Stimulated activated memory B cell treated with anti-CD40 and anti-IgM and Interleukin-4, amounts not matched to agents 10 μg/mL and 1 μg/mL and 100 μg/mL, for 72 hours (primary cell): ENCODE results near the gene ADCY5.

ENCODE experiments used
- ATAC-seq: fragments of 150-1000 bp; cut with Tn5 transposase; 2 replicates; pipeline ENCODE4 v1.10.0; 2021
- H3K27ac Mint-ChIP-seq: one replicate; pipeline ENCODE4 v1.8.0; 2022; ENCODE audit warnings: mild to moderate bottlenecking, mixed read lengths
- H3K27me3 Mint-ChIP-seq: one replicate; pipeline ENCODE4 v1.8.0; 2022; ENCODE audit warnings: mixed read lengths
- H3K36me3 Mint-ChIP-seq: one replicate; pipeline ENCODE4 v1.8.0; 2022; ENCODE audit warnings: mixed read lengths
- H3K4me1 Mint-ChIP-seq: one replicate; pipeline ENCODE4 v1.8.0; 2022; ENCODE audit warnings: mixed read lengths
- H3K4me3 Mint-ChIP-seq: one replicate; pipeline ENCODE4 v1.8.0; 2022; ENCODE audit warnings: mild to moderate bottlenecking, moderate library complexity, mixed read lengths
- H3K9me3 Mint-ChIP-seq: one replicate; pipeline ENCODE4 v1.8.0; 2022; ENCODE audit warnings: mixed read lengths

The ADCY5 gene

DNA sequence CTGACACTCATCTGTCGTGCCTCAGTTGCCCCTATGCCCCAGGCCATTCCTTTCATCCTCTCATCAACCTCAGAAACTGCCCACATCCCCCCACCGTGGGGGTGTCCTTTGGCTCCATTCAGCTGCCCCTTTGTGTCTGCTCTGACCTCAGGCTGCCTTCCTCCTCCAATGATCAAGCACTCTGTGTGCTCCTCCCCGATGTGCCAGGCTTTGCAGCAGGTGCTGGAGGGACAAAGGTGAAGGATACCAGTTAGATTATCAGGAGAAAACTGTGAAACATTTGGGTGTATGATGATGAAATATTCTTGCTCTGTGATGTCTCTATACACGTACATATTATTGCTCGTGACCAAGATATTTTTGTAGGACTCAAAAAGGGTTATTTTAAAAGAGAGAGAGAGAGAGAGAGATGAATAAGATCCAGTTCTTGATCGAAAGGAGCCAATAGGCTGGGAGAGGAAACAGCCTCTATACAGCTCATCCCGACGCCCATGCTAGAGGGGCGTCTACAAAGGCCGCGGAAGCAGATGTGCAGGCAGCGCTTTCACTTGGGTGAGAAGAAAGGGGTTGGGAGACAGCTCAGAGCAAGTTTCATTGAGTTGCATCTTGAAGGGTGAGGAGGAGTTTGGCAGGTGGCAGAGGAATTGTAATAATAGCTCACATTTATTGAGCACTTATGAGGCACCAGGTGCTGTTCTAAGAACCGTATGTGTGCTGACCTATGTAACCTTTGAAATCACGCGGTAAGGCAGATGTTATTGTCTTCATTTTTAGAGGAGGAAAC, 28.3 kb upstream of the ADCY5 start:
- H3K9me3 Mint-ChIP-seq: no peaks in the 10 kb centered on the region
- ATAC-seq: no peak
- no peaks in the 10 kb centered on the region for H3K36me3 Mint-ChIP-seq
- no peak overlapping the region for H3K4me3 Mint-ChIP-seq
- peaks cover 25% of the 10 kb centered on the region for H3K27me3 Mint-ChIP-seq
- peaks cover 13% of the 10 kb centered on the region for H3K4me1 Mint-ChIP-seq
- H3K27ac Mint-ChIP-seq: no peak overlapping the region

DNA sequence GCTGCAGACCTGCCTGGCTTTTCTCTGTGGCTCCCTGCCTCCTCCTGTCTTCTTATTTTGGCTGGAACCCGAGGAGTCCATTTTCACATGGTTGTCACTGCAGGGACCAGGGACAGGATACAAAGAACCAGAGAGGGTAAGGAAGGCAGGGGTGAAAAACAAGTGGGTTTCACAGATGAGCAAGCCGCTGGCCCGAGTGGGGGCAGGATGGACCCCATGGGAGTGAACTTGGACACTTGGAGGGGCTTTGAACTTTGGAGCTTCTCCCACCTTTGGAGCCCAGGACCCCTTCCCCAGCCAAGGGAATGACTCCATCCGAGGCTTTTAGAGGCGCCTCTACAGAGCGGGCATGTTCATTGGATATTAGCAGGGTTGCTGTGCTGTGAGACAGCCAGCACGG, 26.9 kb upstream of the ADCY5 start:
- ATAC-seq: no peak
- Mint-ChIP-seq H3K9me3 (no peaks in the 10 kb centered on the region), H3K36me3 (no peaks in the 10 kb centered on the region)

DNA sequence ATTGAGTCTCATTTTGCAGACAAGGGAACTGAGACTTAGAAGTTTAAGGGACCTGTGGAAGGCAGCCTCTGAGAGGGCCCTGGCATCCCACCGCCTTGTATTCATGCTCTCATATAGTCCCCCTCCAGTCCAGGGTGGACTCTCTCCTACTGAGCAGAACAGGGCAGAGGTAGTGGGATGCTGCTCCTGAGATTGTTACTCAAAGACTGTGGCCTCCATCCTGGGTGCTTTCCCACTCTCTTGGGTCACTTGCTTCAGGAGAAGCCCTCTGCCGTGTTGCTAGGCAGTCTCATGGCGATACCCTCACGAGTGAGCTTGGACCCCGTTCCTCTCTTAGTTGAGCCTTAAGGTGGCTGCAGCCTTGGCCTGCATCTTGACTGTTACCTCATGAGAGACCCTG, 22.2 kb upstream of the ADCY5 start:
- Mint-ChIP-seq H3K27ac (no peak overlapping the region), H3K4me3 (no peak overlapping the region), H3K27me3 (peaks cover 25% of the 10 kb centered on the region), H3K36me3 (no peaks in the 10 kb centered on the region), H3K9me3 (no peaks in the 10 kb centered on the region), H3K4me1 (no peaks in the 10 kb centered on the region)
- no peak for ATAC-seq

More for the DNA sequence above, 26.9 kb upstream of the ADCY5 start:
- H3K4me3 Mint-ChIP-seq: no peak overlapping the region
- H3K27me3 Mint-ChIP-seq: peaks cover 25% of the 10 kb centered on the region
- H3K4me1 Mint-ChIP-seq: peaks cover 11% of the 10 kb centered on the region
- no peak overlapping the region for H3K27ac Mint-ChIP-seq

DNA sequence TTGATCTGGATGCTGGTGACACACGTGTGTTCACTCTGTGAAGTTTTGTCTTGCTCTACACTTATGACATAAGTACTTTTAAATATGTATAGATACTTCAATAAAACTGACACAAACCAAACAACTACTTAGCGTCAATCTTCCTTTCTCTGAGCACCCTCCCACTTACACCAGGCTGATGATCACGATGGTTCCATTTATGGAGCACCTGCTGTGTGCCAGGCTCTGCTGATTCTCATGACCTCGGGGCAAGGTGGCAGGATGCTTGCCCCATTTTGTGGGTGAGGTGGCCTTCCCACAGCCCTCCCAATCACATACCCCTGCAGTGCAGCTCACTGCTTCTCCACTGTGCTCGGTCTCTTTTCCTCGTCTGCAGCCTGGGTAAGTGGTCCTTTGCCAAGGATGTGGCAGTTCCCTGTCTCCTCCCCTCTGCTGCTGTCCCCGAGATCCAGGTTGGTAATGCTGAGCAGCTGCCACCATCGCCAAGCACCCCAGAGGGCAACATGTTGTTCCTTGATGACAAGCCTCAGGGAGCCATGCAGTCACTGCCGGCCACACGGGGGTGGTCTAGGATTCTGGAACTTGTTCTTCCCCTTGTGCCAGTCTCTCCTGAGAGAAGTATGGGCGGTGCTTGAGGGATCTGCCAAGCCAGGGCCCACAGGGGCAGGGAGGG, 20.6 kb upstream of the ADCY5 start:
- no peaks in the 10 kb centered on the region for H3K36me3 Mint-ChIP-seq
- H3K9me3 Mint-ChIP-seq: no peaks in the 10 kb centered on the region

DNA sequence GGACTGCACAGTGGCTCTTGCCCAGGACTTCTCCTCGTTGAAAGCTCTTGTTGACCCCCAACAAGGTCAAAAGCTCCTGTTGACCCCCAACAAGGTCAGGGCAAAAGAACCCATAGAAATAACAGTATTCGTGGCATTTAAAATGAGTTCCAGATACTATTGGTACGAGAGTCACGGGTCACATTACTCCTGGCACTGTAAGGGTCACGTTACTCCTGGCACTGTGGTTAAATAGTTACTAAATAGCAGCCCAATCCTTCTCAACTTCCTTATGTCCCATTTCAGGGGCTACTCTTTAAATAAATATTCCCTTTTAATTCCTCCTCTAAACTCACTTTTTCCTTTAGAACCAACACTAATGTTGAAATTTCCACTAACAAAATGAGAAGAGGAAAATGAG, 18.2 kb upstream of the ADCY5 start:
- ATAC-seq: no peak
- H3K36me3 Mint-ChIP-seq: no peaks in the 10 kb centered on the region
- no peaks in the 10 kb centered on the region for H3K9me3 Mint-ChIP-seq
- H3K4me1 Mint-ChIP-seq: no peaks in the 10 kb centered on the region
- no peak overlapping the region for H3K4me3 Mint-ChIP-seq
- peaks cover 22% of the 10 kb centered on the region for H3K27me3 Mint-ChIP-seq
- H3K27ac Mint-ChIP-seq: no peak overlapping the region

More for the DNA sequence above, 20.6 kb upstream of the ADCY5 start:
- no peak overlapping the region for H3K4me3 Mint-ChIP-seq
- H3K27me3 Mint-ChIP-seq: peaks cover 23% of the 10 kb centered on the region
- no peak overlapping the region for H3K27ac Mint-ChIP-seq
- peak; percentile 24 for ATAC-seq
- H3K4me1 Mint-ChIP-seq: no peaks in the 10 kb centered on the region

DNA sequence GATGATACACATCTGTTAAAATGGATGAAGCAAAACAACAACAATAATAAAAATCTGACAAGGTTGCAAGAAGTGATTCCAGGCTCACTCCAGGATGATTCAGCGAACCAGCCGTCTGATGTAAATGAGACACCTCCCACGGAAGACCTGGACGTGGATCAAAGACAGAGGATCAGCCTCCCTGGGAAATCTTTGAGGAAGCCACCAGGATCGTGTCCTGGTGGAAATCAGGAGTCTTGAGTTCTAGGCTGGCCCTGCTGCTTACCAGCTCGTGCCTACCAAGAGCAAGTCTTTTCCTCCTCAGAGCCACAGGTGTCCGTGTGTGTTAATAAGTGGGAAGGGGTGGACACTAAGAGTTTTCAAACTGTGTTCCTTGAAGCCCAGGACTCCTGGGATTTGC, 15.3 kb upstream of the ADCY5 start:
- H3K4me1 Mint-ChIP-seq: no peaks in the 10 kb centered on the region
- no peak for ATAC-seq
- H3K4me3 Mint-ChIP-seq: no peak overlapping the region
- no peaks in the 10 kb centered on the region for H3K9me3 Mint-ChIP-seq
- H3K36me3 Mint-ChIP-seq: no peaks in the 10 kb centered on the region
- no peak overlapping the region for H3K27ac Mint-ChIP-seq
- peaks cover 22% of the 10 kb centered on the region for H3K27me3 Mint-ChIP-seq

DNA sequence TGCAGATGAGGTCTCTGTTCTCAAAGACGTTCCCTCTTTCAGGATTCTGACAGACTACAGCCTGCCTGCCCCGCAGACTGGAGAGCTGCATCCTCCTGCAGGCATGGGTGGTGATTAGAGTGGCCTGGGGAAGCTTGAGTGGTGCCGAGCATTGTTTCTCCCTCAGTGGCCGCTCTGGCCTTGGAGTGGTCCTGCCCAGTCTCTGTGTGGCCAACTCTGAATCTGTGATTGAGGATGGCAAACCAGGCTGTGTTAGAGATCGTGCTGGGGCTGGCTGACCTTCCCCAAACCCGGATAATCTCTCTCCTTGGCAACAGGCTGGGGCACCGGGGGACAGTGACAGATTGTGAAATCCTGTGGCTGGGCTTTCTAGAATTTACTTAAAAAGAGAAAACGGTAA, 11.0 kb upstream of the ADCY5 start:
- ATAC-seq: no peak
- H3K27ac Mint-ChIP-seq: no peak overlapping the region
- H3K9me3 Mint-ChIP-seq: no peaks in the 10 kb centered on the region
- no peaks in the 10 kb centered on the region for H3K36me3 Mint-ChIP-seq
- peaks cover 21% of the 10 kb centered on the region for H3K27me3 Mint-ChIP-seq
- H3K4me1 Mint-ChIP-seq: no peaks in the 10 kb centered on the region
- H3K4me3 Mint-ChIP-seq: no peak overlapping the region

DNA sequence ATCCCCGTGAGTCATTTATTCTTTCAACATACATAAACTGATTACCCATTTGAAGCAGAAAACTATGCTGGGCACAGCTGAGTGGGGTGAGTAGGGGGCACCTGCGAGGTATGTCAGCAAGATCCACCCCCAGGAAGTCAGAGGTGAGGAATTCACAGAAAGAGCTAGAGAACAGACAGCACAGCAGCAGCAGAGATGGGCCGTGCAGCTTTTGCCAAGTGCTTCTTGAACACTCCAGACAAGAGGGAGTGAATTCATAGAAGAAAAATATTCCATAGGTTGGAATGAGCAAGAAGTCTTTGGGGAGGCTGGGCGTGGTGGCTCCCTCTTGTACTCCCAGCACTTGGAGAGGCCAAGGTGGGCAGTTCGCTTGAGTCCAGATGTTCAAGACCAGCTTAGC, 9.4 kb upstream of the ADCY5 start:
- Mint-ChIP-seq H3K4me3 (no peak overlapping the region), H3K27me3 (peaks cover 37% of the 10 kb centered on the region), H3K27ac (no peak overlapping the region)

DNA sequence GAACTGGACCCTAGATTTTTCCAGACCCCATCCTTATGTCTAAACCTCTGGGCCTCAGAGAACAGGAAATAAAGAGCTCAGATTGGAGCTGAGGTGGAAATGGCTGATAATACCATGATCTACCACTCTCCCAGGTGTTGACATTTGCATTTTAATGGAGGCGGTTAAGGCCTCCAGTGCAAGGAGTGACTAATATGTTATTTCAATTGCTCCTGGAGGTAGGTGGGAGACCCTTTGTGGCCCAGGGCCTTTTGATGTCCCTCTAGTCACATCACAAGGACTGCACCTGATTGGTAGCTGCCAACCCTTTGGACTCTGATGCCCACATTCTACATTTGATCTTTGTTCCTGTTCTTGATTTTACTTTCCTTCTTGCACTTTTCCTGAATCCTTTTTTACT, 9.0 kb upstream of the ADCY5 start:
- peaks cover 38% of the 10 kb centered on the region for H3K27me3 Mint-ChIP-seq
- no peak overlapping the region for H3K4me3 Mint-ChIP-seq
- H3K36me3 Mint-ChIP-seq: no peaks in the 10 kb centered on the region
- no peak for ATAC-seq
- no peaks in the 10 kb centered on the region for H3K4me1 Mint-ChIP-seq
- H3K9me3 Mint-ChIP-seq: no peaks in the 10 kb centered on the region
- H3K27ac Mint-ChIP-seq: no peak overlapping the region

More for the DNA sequence above, 9.4 kb upstream of the ADCY5 start:
- no peak for ATAC-seq
- H3K4me1 Mint-ChIP-seq: no peaks in the 10 kb centered on the region
- H3K9me3 Mint-ChIP-seq: no peaks in the 10 kb centered on the region
- no peaks in the 10 kb centered on the region for H3K36me3 Mint-ChIP-seq

DNA sequence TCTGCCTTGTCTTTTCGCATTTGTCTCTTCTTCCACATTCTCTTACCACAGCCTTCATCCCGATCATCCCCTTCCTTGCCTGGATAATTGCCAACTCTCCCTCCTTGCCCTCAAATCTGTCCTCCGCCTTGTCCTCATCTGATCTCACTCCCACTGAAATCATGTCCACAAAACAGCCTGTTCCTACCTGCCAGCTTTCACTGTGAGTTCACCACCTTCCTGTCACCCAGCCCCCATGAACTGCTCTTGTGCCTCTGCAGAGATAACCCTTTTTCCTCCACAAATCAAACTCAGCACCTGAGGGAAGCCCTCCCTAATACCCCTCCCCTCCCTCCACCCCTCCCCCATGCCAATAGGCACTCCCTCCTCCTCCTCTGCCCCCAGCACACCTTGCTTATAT, 4.8 kb upstream of the ADCY5 start:
- no peaks in the 10 kb centered on the region for H3K9me3 Mint-ChIP-seq
- H3K36me3 Mint-ChIP-seq: no peaks in the 10 kb centered on the region
- no peak for ATAC-seq
- H3K4me1 Mint-ChIP-seq: no peaks in the 10 kb centered on the region
- peaks cover 58% of the 10 kb centered on the region for H3K27me3 Mint-ChIP-seq
- H3K27ac Mint-ChIP-seq: no peak overlapping the region
- no peak overlapping the region for H3K4me3 Mint-ChIP-seq

DNA sequence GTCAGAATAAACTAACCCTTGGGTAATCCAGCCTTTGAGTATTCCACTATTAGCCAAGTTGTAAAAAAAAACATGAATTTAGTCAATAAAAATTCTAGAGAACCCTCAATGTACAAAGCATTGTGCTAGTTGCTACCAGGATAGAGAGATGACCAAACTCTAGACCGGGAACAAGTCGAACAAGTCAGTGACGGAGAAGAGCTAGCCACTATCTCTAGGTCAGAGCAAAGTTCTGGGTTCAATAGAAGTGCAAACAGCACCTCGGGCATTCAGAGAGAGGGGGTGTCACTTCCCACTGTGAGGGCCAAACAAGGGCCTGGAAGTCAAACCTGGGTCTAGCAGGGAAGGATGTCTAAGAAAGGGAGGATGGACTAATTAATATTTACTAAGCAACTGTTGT, 2.3 kb upstream of the ADCY5 start:
- Mint-ChIP-seq H3K36me3 (no peaks in the 10 kb centered on the region), H3K27ac (no peak overlapping the region), H3K4me3 (no peak overlapping the region), H3K4me1 (no peaks in the 10 kb centered on the region), H3K27me3 (peaks cover 61% of the 10 kb centered on the region), H3K9me3 (no peaks in the 10 kb centered on the region)
- no peak for ATAC-seq

DNA sequence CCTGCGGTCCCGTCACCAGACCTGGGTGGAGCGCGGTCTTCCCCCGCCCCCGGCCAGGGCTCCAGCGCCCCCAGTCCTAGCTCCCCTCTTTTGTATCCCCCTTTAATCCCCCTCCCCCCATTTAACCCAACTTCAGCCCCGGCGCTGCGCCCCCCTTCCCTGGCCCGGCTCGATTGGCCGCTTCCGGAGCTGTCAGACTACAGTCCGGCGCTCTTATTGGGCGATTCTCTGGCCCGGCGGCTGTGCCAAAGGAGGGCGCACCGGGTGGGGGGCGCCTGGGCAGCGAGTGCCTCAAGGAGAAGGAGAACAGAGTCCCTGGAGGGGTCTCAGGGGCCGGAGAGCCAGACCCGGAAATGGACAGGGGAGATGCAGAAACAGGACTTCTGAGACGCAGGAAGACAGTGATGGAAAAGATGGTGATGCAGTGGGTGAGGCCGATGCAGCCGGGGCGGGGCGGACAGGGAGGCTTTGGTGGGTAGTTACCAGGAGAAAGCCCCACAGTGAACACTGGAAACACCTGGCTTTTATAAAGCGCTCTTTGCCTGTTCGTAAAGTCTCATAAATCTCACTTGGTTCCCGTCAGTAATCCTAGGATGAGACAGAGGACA, 1.2 kb upstream of the ADCY5 start:
- Mint-ChIP-seq H3K36me3 (no peaks in the 10 kb centered on the region), H3K4me1 (no peaks in the 10 kb centered on the region), H3K27me3 (peaks cover 63% of the 10 kb centered on the region), H3K27ac (no peak overlapping the region), H3K9me3 (no peaks in the 10 kb centered on the region), H3K4me3 (peak overlapping the region; percentile 39)
- ATAC-seq: no peak

DNA sequence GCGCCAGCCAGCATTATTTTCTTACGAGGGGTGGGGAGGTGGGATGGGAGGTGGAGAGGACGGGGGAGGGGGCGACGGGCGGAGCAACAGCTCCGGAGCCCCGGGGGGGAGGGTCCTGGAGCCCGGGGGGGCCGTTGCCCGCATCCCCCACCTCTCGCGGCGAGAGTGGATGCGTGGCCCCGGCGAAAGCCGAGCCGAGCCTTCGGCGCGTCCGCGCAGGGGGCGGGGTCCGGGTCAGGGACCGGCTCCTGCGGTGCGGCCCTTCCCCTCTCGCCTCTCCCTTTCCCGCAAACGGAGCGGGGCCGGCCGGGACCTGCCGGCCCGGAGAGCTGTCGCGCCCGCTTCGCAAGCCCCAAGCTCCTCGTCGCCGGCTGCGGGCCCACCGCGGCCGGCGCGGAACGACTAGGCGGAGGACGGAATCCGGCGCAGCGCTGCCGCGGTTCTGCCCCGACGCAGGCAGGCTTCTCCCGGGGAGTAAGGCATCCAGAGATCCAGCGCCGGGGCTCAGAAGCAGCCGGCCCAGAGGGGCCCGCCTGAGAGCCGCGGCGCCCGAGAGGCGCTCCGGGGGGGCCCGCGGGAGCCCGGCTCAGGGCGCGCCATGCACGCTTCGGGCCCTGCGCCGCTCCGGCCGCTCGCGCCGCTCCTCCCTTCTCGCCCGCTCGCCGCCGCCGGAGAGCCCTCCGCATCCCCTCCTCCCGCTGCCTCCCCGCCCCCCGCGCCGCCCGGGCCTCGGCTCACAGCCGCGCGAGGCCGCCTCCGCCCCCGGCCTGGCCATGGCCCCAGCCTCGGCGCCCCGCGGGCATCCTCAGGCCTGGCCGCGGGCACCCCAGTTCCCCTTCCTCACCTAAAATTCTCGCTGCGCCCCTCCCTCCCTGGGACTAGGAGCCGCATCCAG, 459 bp upstream of the ADCY5 start:
- Mint-ChIP-seq H3K4me1 (no peaks in the 10 kb centered on the region), H3K27ac (no peak overlapping the region), H3K36me3 (no peaks in the 10 kb centered on the region), H3K4me3 (peak overlapping the region; percentile 39), H3K9me3 (no peaks in the 10 kb centered on the region), H3K27me3 (peaks cover 65% of the 10 kb centered on the region)
- peak; percentile 4 for ATAC-seq

DNA sequence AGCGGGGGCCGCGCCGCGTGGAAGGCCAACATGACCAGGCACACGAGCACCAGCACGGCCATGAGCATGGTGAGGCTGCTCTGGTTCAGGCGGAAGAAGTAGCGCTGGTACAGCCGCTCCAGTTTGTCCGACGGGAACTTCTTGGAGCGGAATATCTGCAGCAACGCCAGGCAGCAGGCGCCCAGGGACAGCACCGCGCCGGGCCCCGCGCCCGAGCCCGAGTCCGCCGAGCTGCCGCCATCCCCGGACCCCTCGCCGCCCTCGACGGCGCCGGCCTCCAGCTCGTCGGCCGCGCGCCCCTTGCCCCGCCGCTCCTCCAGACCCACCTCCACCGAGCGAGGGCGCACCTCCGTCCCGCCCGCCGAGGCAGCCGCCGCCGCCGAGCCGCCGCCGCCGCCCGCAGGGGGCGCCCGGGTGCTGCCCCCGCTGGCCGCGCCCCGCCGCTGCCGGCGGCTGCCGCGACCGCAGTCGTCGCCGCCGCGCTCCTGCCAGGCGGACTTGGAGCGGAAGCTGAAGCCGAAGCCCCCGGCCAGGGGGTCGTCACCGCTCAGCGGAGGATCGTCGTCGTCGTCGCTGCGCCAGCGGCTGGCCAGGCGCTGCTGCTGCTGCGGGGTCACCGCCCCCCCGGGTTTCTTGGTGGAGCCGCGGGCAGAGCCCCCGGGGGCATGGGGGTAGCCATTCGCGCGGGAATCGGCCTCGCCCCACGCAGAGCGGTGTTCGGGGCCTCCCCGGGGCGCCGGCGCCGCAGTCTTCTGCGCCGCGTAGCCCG, 957 bp downstream of the ADCY5 start:
- H3K4me3 Mint-ChIP-seq: no peak overlapping the region
- no peaks in the 10 kb centered on the region for H3K4me1 Mint-ChIP-seq
- H3K9me3 Mint-ChIP-seq: no peaks in the 10 kb centered on the region
- no peaks in the 10 kb centered on the region for H3K36me3 Mint-ChIP-seq
- ATAC-seq: no peak
- no peak overlapping the region for H3K27ac Mint-ChIP-seq
- H3K27me3 Mint-ChIP-seq: peaks cover 67% of the 10 kb centered on the region

DNA sequence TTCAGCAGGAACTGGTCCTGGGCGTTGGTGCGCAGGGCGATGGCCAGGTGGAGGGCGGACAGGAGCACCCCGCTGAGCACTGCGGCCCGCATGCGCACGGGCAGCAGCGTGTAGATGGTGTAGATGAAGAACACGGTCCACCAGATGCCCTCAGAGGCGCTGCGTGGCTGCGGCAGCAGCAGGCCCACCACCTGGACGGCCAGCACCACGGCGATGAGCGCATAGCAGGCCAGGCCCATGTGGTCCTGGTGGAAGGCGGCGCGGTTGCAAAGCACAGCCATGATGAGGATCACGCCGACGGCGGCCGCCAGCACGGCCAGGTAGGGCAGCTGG, 1.5 kb downstream of the ADCY5 start:
- ATAC-seq: no peak
- no peaks in the 10 kb centered on the region for H3K9me3 Mint-ChIP-seq
- H3K27me3 Mint-ChIP-seq: peaks cover 72% of the 10 kb centered on the region
- H3K36me3 Mint-ChIP-seq: no peaks in the 10 kb centered on the region
- no peak overlapping the region for H3K27ac Mint-ChIP-seq
- H3K4me3 Mint-ChIP-seq: peak overlapping the region; percentile 12
- no peaks in the 10 kb centered on the region for H3K4me1 Mint-ChIP-seq
